LNCAP (cell line): ENCODE results near the gene KNDC1.

Experiments used
- CTCF ChIP-seq: fragments of 450-650 bp; IDR thresholded peaks from 2 replicates; pipeline ENCODE4 v1.5.1; 2017; ENCODE audit warnings: mild to moderate bottlenecking

KNDC1 gene

DNA sequence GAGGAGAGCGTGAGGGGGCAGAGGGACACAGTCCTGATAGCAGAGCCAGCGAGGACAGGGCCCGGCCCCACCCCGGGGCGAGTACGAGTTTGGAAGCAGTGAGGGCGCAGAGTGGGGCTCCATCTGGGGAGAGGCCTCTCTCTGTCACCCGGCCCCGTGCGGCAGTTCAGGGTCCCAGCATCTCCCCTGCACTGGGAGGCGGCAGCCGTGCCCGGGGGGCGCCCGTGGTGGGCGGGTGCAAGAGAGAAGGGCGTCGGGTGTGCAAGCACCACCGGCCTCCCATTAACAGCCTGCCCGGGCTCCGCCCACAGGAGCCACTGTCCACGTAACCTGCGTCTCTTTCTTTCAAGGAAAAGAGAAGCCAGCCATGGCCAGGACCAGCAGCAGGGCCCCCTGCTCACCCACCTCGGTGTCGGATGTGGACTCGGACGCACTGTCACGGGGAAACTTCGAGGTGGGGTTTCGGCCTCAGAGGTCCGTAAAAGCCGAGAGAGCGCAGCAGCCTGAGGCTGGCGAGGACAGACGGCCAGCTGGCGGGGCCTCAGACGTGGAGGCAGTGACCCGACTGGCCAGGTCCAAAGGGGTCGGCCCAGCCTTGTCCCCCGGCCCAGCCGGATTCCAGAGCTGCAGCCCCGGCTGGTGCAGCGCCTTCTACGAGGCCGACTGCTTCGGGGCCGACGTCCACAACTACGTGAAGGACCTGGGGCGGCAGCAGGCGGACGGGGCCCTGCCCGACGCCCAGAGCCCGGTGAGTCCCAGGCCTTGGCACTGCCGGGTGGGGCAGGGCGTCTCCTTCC, 41.3 kb downstream of the KNDC1 start:
- TF ChIP-seq CTCF = no peak

DNA sequence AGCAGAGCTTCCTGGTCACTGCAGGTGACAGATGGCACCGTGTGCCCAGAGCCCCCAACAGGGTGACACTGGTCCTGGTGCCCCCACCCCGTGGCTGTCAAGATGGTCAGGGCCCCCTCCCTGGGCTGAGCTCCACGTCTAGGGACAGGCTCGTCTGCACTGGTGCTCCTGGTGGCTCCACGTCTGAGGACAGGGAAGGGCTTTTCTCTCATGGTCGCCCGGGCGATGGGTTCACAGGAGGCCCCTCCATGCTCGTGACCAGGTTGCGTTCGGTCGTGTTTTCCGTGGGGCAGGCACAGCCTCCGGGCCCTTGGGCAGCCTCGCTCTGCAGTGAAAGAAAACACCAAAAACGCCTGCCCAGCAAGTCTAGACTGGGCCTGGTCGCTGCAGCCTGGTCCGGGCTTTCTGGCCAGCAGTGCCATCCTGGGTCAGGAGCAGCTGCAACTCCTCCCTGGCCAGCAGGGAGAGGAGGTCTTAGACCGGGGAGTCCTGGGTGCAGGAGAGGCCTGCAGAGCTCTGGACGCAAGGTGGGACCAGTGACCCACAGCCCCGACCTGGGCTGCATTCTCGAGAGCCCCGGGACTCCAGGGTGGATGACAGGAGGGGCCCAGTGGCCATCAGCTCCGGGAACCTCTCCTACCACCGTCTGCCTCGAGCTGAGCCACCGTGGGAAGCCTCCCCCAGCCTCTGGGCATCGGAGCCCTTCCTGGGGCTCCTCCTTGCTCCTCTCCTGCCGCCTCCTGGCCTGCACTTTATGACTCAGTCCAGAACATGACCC, 42.1 kb downstream of the KNDC1 start:
- no peak for TF ChIP-seq CTCF

GRCh38 chr10:133202778-133203651, 43.0 kb downstream of the KNDC1 start:
- TF ChIP-seq CTCF = no peak

- TF ChIP-seq CTCF = no peak
Measured at GRCh38 chr10:133203652-133204195, 43.7 kb downstream of the KNDC1 start.

GRCh38 chr10:133204226-133205015, 44.4 kb downstream of the KNDC1 start:
- TF ChIP-seq CTCF = no peak

DNA sequence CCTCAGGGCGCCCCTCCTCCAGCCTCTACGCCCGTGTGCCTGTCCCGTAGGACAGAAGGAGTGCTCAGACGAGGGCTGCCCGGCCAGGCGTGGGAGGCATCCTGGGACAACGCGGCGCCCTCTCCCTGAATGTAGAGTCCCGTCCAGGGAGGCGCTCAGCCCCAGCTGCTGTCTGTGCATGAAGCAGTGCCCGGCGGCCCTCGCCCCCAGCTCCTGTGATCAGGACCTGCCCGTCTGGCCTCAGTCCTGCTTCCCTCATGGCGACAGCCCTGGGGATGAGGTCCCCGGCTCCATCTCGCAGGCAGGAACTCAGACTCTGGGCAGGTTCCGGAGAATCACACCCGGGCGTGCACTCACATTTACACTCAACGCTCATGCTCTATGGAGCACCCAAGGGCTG, 45.1 kb downstream of the KNDC1 start:
- no peak for TF ChIP-seq CTCF
